ENCODE measurements around the gene ALDH8A1. TPM values are rescaled to one million over a fixed set of nuclear protein-coding genes. Genes with fewer than 3 reads are reported as not detected.

The ALDH8A1 gene
- total and polyA plus RNA-seq, 10 of the 15 experiments (the other 5 are each of a cell fraction or from before 2014, with no cell fraction given): 0.13 to 1.8 (median 0.62) TPM; not detected in 3

DNA sequence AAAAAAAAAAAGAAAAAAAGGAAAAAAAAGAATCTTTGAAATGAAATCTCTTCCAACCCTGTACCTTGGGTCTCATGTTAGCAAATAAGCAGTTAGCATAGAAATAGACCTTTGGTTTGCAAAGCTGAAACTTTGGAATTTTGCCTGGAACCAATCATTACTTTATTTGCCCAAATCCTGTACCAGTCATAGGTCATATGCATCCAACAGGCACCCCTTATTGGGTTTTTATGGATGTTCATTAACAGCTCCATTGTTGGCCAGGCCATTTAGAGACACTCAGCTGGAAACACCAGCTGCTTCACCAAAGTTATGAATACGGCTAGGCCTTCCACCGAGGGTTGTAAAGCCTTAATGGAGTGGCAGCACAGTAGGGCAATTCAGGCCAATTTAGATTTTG is 53.0 kb downstream of the ALDH8A1 start:
- in situ Hi-C loops (cut with MboI): no loop called here
- ATAC-seq (no peak), DNase-seq (ENCODE audit: low read depth, low spot score) (no peak), FAIRE-seq (no peak)
- ChIA-PET SMC1A (ENCODE audit: uncharacterized antibody, unreplicated experiment) (no interaction called here), RAD21 (ENCODE audit: unreplicated experiment) (no interaction called here), POLR2A (no interaction called here), CTCF (interaction anchor here (2.5 kb wide), 1 partner anchor 44 kb away, joined by 11 read pairs; no protein-coding TSS in a partner anchor)
- Histone ChIP-seq H3K27me3 (replicated peaks in 1 of 2; ENCODE audit: control insufficient read depth in 2 of 2, insufficient read depth in 2 of 2, low read length in 1 of 2) (no peaks in the 10 kb centered on the region; a peak in 1 of 4 replicates), H4K20me1 (ENCODE audit: control insufficient read depth, insufficient read depth) (no peaks in the 10 kb centered on the region), H2AFZ (ENCODE audit: control insufficient read depth, low read depth, low read length) (no peak overlapping the region), H3K4me3 (no peak overlapping the region), H3K27ac (ENCODE audit: control insufficient read depth, insufficient read depth) (no peak overlapping the region), H3K9me3 (replicated peaks; ENCODE audit: control insufficient read depth, insufficient read depth, low read length) (peaks cover 2% of the 10 kb centered on the region; the same call in 1 of the 3 replicates), H3K4me2 (ENCODE audit: control insufficient read depth, insufficient read depth) (no peak overlapping the region), H3K36me3 (ENCODE audit: control insufficient read depth in 2 of 2, insufficient read depth in 2 of 2, low read length in 1 of 2) (no peaks in the 10 kb centered on the region), H3K79me2 (ENCODE audit: control insufficient read depth, insufficient read depth, low read length) (no peaks in the 10 kb centered on the region), H3K4me1 (ENCODE audit: control insufficient read depth, insufficient read depth, low read length) (no peaks in the 10 kb centered on the region), H3K9ac (ENCODE audit: control insufficient read depth, insufficient read depth, low read length) (no peak overlapping the region)
- no peak for TF ChIP-seq RAD21 (IDR thresholded peaks at IDR 0.05; ENCODE audit: insufficient read depth, low read depth, low read length)
- TF ChIP-seq, protein P1, sequence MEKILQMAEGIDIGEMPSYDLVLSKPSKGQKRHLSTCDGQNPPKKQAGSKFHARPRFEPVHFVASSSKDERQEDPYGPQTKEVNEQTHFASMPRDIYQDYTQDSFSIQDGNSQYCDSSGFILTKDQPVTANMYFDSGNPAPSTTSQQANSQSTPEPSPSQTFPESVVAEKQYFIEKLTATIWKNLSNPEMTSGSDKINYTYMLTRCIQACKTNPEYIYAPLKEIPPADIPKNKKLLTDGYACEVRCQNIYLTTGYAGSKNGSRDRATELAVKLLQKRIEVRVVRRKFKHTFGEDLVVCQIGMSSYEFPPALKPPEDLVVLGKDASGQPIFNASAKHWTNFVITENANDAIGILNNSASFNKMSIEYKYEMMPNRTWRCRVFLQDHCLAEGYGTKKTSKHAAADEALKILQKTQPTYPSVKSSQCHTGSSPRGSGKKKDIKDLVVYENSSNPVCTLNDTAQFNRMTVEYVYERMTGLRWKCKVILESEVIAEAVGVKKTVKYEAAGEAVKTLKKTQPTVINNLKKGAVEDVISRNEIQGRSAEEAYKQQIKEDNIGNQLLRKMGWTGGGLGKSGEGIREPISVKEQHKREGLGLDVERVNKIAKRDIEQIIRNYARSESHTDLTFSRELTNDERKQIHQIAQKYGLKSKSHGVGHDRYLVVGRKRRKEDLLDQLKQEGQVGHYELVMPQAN (conservative IDR thresholded peaks at IDR 0.05): no peak
- no peak for TF ChIP-seq POLR2AphosphoS5 (IDR thresholded peaks at IDR 0.05; ENCODE audit: low read length)
- TF ChIP-seq SMC3 (IDR thresholded peaks at IDR 0.05; ENCODE audit: borderline replicate concordance, low read length): no peak
- no peak for TF ChIP-seq NRF1 (conservative IDR thresholded peaks at IDR 0.05; ENCODE audit: low read depth, low read length)
- no peak for TF ChIP-seq BCL11A (IDR thresholded peaks at IDR 0.05; ENCODE audit: low read depth, low read length)
- no peak for TF ChIP-seq BMI1 (IDR thresholded peaks at IDR 0.05; ENCODE audit: borderline replicate concordance)
- no peak for TF ChIP-seq ZNF622 (IDR thresholded peaks at IDR 0.05)
- TF ChIP-seq TCF7 (IDR thresholded peaks at IDR 0.05; ENCODE audit: borderline replicate concordance): no peak
- no peak for TF ChIP-seq HSF1 (IDR thresholded peaks at IDR 0.05; ENCODE audit: low read depth, low read length)
- no peak for TF ChIP-seq CHD4 (IDR thresholded peaks at IDR 0.05)
- no peak for TF ChIP-seq NR2C1 (IDR thresholded peaks at IDR 0.05)
- no peak for TF ChIP-seq RFX5 (IDR thresholded peaks at IDR 0.05; ENCODE audit: low read depth, low read length)
- no TSS peak for BruUV-seq (replicated peaks)
- intact Hi-C loops (cut with micrococcal nuclease; ENCODE audit: unreplicated experiment): no loop called here
- 40% methylated on average over 2 of the region's 2 CpGs for WGBS (ENCODE audit: insufficient coverage, insufficient replicate concordance, low lambda C conversion rate, missing lambda C conversion rate)
